ENCODE measurements around the gene SPATA2L.

DNA sequence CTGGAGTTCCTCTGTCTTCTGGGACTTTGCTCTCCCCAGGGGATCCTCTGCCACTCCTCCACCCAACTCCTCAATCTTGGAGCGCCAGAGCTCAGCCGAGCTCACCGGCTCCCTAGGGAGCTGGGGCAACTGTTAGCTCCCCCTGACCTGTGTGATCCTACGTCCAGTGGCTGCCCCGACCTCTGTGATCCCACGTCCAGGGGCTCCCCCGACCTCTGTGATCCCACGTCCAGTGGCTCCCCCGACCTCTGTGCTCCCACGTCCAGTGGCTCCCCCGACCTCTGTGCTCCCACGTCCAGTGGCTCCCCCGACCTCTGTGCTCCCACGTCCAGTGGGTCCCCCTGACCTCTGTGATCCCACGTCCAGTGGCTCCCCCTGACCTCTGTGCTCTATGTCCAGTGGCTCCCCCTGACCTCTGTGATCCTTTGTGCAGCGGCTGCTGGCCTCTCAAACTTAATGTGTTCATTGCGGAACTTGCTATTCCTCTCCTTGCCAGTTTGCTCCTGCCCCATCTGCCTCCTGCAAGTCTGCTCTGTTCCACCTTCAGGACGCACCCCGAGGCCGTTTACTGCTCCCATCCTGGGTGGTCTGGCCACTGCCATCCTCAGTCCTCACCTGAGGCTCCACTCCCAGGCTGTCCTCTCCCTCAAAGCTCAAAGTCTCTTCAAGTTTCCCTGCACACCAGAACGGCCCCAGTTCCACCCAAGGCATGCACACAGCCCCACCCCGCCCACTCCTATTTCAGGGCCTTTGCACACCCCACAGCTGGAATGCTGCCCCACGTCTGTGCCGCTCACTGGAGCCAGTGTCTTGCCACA, 16.4 kb upstream of the SPATA2L start:
- TF ChIP-seq POLR2A (IDR thresholded peaks at IDR 0.05; ENCODE audit: low read depth, low read length) (no peak), TAF1 (IDR thresholded peaks at IDR 0.05; ENCODE audit: low read depth, low read length) (no peak)
